Activated B cell treated with CpG ODN at 0.5 μM for 24 hours (primary cell): ENCODE data around the gene MAP4K2. TPM values are rescaled to one million over a fixed set of nuclear protein-coding genes. Genes with fewer than 3 reads are reported as not detected.

Experiments
- ATAC-seq: fragments of 200-7000 bp; cut with Tn5 transposase; one replicate; pipeline ENCODE4 v1.10.0; 2021; ENCODE audit warnings: low read depth, mild to moderate bottlenecking, moderate library complexity
- CTCF ChIA-PET: fragments of 350-600 bp; sonication (Branson Sonifier 250); formaldehyde crosslinking; loops from one replicate; lab custom pipeline; 2021; ENCODE audit warnings: antibody characterized with exemption; lab: Charles Lee
- POLR2A ChIA-PET: fragments of 350-600 bp; sonication (Branson Sonifier 250); formaldehyde crosslinking; loops from one replicate; lab custom pipeline; 2021; ENCODE audit warnings: antibody characterized with exemption; lab: Charles Lee
- DNase-seq: peaks from one replicate; pipeline ENCODE4 v3.0.0; 2022
- H3K27ac Mint-ChIP-seq: one replicate; pipeline ENCODE4 v1.8.0; 2020; ENCODE audit warnings: mixed read lengths
- H3K27me3 Mint-ChIP-seq: one replicate; pipeline ENCODE4 v1.8.0; 2021; ENCODE audit warnings: mixed read lengths
- H3K36me3 Mint-ChIP-seq: one replicate; pipeline ENCODE4 v1.8.0; 2021; ENCODE audit warnings: low read depth, mixed read lengths
- H3K4me1 Mint-ChIP-seq: one replicate; pipeline ENCODE4 v1.8.0; 2021; ENCODE audit warnings: mixed read lengths
- H3K4me3 Mint-ChIP-seq: one replicate; pipeline ENCODE4 v1.8.0; 2020; ENCODE audit warnings: mild to moderate bottlenecking, mixed read lengths
- H3K9me3 Mint-ChIP-seq: one replicate; pipeline ENCODE4 v1.8.0; 2020; ENCODE audit warnings: mixed read lengths
- intact Hi-C: fragments of 100-400 bp; cut with micrococcal nuclease; formaldehyde crosslinking; loops from one replicate; pipeline ENCODE4 v1.15.1; 2024
- total RNA-seq: library from RNA; stranded (reverse); gene quantifications from 2 replicates; pipeline ENCODE4 v1.2.3, GENCODE V29; 2022
- TF ChIP-seq, protein P1 (sequence below): fragments of 200-600 bp; IDR thresholded peaks from one replicate; pipeline ENCODE4 v1.8.0; 2022; ENCODE audit warnings: antibody characterized with exemption, mild to moderate bottlenecking

The MAP4K2 gene
- total RNA-seq, 1 donor from 2014 or later: 73.6 TPM

DNA sequence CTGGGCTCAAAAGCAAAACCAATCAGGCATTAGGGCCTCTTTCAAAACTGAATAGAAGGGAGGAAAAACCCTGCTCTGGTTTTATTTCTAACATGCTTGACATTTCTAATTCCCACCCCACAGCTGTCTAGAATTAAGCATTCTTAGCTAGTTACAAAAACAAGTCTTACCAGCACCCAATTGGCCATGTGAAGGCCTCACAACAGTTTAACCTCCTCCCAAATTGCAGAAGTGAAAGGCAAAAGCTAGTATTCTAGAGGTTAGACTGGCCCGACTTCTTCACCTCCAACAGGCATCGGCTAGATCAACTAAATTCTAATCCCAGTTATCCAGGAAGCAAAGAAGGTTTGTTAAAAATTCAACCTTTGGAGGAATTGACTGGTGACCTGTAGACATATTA is 31.2 kb downstream of the MAP4K2 start:
- TF ChIP-seq, protein P1, sequence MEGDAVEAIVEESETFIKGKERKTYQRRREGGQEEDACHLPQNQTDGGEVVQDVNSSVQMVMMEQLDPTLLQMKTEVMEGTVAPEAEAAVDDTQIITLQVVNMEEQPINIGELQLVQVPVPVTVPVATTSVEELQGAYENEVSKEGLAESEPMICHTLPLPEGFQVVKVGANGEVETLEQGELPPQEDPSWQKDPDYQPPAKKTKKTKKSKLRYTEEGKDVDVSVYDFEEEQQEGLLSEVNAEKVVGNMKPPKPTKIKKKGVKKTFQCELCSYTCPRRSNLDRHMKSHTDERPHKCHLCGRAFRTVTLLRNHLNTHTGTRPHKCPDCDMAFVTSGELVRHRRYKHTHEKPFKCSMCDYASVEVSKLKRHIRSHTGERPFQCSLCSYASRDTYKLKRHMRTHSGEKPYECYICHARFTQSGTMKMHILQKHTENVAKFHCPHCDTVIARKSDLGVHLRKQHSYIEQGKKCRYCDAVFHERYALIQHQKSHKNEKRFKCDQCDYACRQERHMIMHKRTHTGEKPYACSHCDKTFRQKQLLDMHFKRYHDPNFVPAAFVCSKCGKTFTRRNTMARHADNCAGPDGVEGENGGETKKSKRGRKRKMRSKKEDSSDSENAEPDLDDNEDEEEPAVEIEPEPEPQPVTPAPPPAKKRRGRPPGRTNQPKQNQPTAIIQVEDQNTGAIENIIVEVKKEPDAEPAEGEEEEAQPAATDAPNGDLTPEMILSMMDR: no peak

DNA sequence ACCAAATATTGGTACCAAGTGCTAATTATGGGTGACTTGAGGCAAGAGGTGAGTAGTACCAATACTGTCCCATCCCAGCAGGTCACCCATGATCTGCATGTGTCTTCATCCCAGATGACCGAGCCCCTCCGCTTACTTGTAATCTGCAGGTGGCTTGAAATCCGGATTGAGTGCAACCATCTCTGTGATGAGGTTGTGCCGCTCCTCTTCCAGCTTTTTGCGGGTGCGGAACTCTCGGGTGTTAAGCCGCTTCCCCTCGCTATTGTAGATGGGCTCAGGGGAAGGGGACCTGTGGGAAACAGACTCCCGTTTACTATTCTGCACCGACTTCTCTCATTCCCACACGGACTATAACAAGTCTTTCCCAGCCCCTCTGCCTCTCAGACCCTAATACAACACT is 32.9 kb downstream of the MAP4K2 start:
- H3K27ac Mint-ChIP-seq: peak overlapping the region; percentile 92
- DNase-seq (no peak), ATAC-seq (no peak)
- H3K36me3 Mint-ChIP-seq: peaks cover 93% of the 10 kb centered on the region
- CTCF ChIA-PET: interaction anchor here (1.4 to 4.5 kb wide), 4 partner anchors 7 to 321 kb away, joined by 3 to 24 read pairs (median 4); partner anchors contain the start of gene RASGRP2
- no peaks in the 10 kb centered on the region for H3K27me3 Mint-ChIP-seq
- TF ChIP-seq, protein P1: no peak
- intact Hi-C loops: loop anchor here (10.0 kb wide), 1 partner anchor 525 kb away; the partner anchor contains the start of genes FKBP2 and PPP1R14B
- H3K9me3 Mint-ChIP-seq: no peaks in the 10 kb centered on the region
- POLR2A ChIA-PET: interaction anchor here (1.6 to 4.1 kb wide), 4 partner anchors 7 to 25 kb away, joined by 4 to 130 read pairs (median 30); partner anchors contain the start of genes PYGM and RASGRP2
- H3K4me3 Mint-ChIP-seq: peak overlapping the region; percentile 28
- H3K4me1 Mint-ChIP-seq: peaks cover 90% of the 10 kb centered on the region

More for the DNA sequence above, 31.2 kb downstream of the MAP4K2 start:
- ChIA-PET CTCF (interaction anchor here (1.0 to 2.1 kb wide), 9 partner anchors 9 to 323 kb away, joined by 3 to 8 read pairs (median 4); partner anchors contain the start of genes CDC42BPG, EHD1 and RASGRP2), POLR2A (interaction anchor here (0.6 to 4.1 kb wide), 27 partner anchors 9 to 1931 kb away, joined by 3 to 130 read pairs (median 4); partner anchors contain the start of genes CATSPERZ, EHBP1L1, FAU and MAP4K2)
- Mint-ChIP-seq H3K27me3 (no peaks in the 10 kb centered on the region), H3K9me3 (no peaks in the 10 kb centered on the region), H3K4me3 (peak overlapping the region; percentile 80), H3K36me3 (peaks cover 98% of the 10 kb centered on the region), H3K4me1 (peaks cover 96% of the 10 kb centered on the region), H3K27ac (peak overlapping the region; percentile 92)
- no peak for DNase-seq
- ATAC-seq: peak; percentile 87
- intact Hi-C loops: loop anchor here (1.0 to 10.0 kb wide), 3 partner anchors 8 to 527 kb away; partner anchors contain the start of genes FKBP2 and PPP1R14B

DNA sequence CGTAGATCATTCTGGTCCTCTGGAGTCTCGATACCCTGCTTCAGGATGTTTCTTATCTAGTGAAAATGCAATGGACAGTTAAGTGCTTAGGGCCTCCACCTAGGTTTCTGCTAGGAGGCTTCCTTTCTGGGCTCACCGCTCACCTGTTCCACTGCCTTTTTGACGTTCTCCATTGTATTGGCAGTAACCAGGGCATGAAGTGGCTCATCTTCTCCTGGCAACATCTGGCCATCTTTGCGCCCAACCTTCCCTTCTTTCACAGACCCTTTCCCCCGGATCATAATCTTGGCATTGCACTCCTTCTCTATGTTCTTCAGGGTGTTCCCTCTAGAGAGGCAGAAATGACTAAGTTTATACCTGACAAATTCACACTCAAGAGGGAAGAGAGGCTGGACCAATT is 33.7 kb downstream of the MAP4K2 start:
- Mint-ChIP-seq H3K27ac (peak overlapping the region; percentile 59), H3K4me1 (peaks cover 90% of the 10 kb centered on the region), H3K9me3 (no peaks in the 10 kb centered on the region), H3K4me3 (no peak overlapping the region), H3K27me3 (no peaks in the 10 kb centered on the region), H3K36me3 (peaks cover 93% of the 10 kb centered on the region)
- CTCF ChIA-PET: interaction anchor here (4.5 kb wide), 1 partner anchor 25 kb away, joined by 24 read pairs; the partner anchor contains the start of gene RASGRP2
- POLR2A ChIA-PET: interaction anchor here (2.3 to 3.1 kb wide), 2 partner anchors 9 to 25 kb away, joined by 11 to 24 read pairs; partner anchors contain the start of genes RASGRP2 and SF1
- intact Hi-C loops: no loop called here
- TF ChIP-seq, protein P1: no peak
- DNase-seq (no peak), ATAC-seq (no peak)

DNA sequence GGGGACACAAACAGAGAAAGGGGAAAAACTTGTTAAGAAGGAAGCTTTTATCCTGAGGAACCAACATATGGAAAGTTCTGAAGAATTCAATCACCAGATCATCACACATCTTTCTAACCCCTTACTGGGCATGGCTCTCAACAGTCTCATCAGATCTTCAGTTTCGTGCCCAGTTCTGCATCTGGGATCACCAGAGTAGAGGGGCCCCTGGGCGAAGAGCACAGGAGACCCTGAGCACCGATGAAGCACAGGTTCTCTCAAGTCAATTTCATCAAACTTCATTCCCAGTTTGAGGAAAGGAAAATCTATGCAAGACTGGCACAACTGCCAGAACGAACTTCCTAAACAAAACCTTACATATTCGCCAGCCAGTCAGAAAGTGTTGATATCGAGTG is 34.7 kb downstream of the MAP4K2 start:
- Mint-ChIP-seq H3K4me1 (peaks cover 91% of the 10 kb centered on the region), H3K27ac (peak overlapping the region; percentile 85), H3K9me3 (no peaks in the 10 kb centered on the region), H3K4me3 (no peak overlapping the region), H3K27me3 (no peaks in the 10 kb centered on the region), H3K36me3 (peaks cover 93% of the 10 kb centered on the region)
- POLR2A ChIA-PET: interaction anchor here (0.7 to 3.1 kb wide), 4 partner anchors 10 to 770 kb away, joined by 3 to 24 read pairs (median 7); partner anchors contain the start of genes RASGRP2 and SF1
- CTCF ChIA-PET: interaction anchor here (1.0 to 4.5 kb wide), 3 partner anchors 8 to 30 kb away, joined by 3 to 24 read pairs (median 4); partner anchors contain the start of gene RASGRP2
- ATAC-seq (no peak), DNase-seq (no peak)
- TF ChIP-seq, protein P1: no peak
- intact Hi-C loops: no loop called here
